Psoas muscle (tissue), 8 donors: ENCODE data around the gene KIAA0319L. TPM values are rescaled to one million over a fixed set of nuclear protein-coding genes. Genes with fewer than 3 reads are reported as not detected.
A peak's percentile ranks its signal among the peaks of the same experiment; 100 is the strongest.

Experiments used
- ATAC-seq, 4 donors: fragments of 200-7000 bp; cut with Tn5 transposase; one replicate each; pipeline ENCODE4 v1.9.1; 2020; ENCODE audit warnings: moderate library complexity in 3 of 4, mild to moderate bottlenecking in 2 of 4
- DNase-seq, 2 donors: peaks; one replicate each; pipeline ENCODE4 v3.0.0-alpha.2; 2020
- H3K27ac ChIP-seq: fragments of 200-600 bp; one replicate; pipeline ENCODE4 v1.8.0; 2022
- H3K27me3 ChIP-seq, 3 donors: fragments of 200-600 bp in 1 of 3; one replicate each; pipeline versions ENCODE4 v1.6.1 to v1.8.0; 2013 to 2022; ENCODE audit warnings: low read length in 2 of 3, mild to moderate bottlenecking in 2 of 3, moderate library complexity in 1 of 3; ENCODE audit not compliant: insufficient read depth in 3 of 3
- H3K36me3 ChIP-seq, 2 donors: fragments of 200-600 bp in 1 of 2; one replicate each; pipeline versions ENCODE4 v1.6.1 to v1.8.0; 2013 to 2022; ENCODE audit warnings: low read depth in 1 of 2, mild to moderate bottlenecking in 1 of 2, moderate library complexity in 1 of 2; ENCODE audit not compliant: insufficient read depth in 1 of 2
- H3K4me1 ChIP-seq: fragments of 200-600 bp; one replicate; pipeline ENCODE4 v1.8.0; 2022
- H3K4me3 ChIP-seq: fragments of 200-600 bp; one replicate; pipeline ENCODE4 v1.8.0; 2022; ENCODE audit warnings: mild to moderate bottlenecking
- H3K9me3 ChIP-seq: fragments of 200-600 bp; one replicate; pipeline ENCODE4 v1.8.0; 2022
- WGBS, 3 donors: extraction: QIAGEN DNeasy Blood & Tissue Kit; methylation state at CpG; one replicate each; pipeline versions ENCODE4 v1.1.6 to v1.1.7; 2013; 5-methylcytosine and 5-hydroxymethylcytosine counted together
- intact Hi-C, 2 donors: fragments of 100-400 bp; cut with DNase I; formaldehyde crosslinking; loops; one replicate each; pipeline versions ENCODE4 v1.11.0 to v1.14.2; 2022
- polyA plus RNA-seq, 3 donors: library from polyadenylated mRNA; stranded (reverse); fragments of 200-250 nt; gene quantifications; one replicate each; pipeline ENCODE4 v1.2.3, GENCODE V29; 2013
- total RNA-seq, 4 donors: library from RNA; stranded (reverse); fragmentation: NEBNext Ultra II Directional in 2 of 4; extraction: Animal tissue kit (Norgen Biotek cat#: 25700) in 2 of 4; gene quantifications; one replicate each; pipeline versions ENCODE4 v1.2.1 to v1.2.4, GENCODE V29; 2021 to 2023
- TF ChIP-seq, protein P1 (sequence below): fragments of 200-600 bp; IDR thresholded peaks from one replicate; pipeline ENCODE4 v1.8.0; 2022; ENCODE audit warnings: antibody characterized with exemption
- donor health status: healthy with polysubstance abuse.
- donor health status: DM: no; HTN: no; CAD: no; lungs with moderate emphysema.
- donor health status: Bipolar disorder and iron deficiency.
- donor health status: healthy.
- donor health status: DM: yes; HTN: yes; CAD: no.
- donor health status: DM: no; HTN: no; CAD: no.
- donor health status: DM: no; HTN: no; CAD: no.
- donor health status: DM: yes; HTN: yes; CAD: no.

KIAA0319L gene
- total and polyA plus RNA-seq, 7 donors: 18.0 to 46.9 (median 35.7) TPM

DNA sequence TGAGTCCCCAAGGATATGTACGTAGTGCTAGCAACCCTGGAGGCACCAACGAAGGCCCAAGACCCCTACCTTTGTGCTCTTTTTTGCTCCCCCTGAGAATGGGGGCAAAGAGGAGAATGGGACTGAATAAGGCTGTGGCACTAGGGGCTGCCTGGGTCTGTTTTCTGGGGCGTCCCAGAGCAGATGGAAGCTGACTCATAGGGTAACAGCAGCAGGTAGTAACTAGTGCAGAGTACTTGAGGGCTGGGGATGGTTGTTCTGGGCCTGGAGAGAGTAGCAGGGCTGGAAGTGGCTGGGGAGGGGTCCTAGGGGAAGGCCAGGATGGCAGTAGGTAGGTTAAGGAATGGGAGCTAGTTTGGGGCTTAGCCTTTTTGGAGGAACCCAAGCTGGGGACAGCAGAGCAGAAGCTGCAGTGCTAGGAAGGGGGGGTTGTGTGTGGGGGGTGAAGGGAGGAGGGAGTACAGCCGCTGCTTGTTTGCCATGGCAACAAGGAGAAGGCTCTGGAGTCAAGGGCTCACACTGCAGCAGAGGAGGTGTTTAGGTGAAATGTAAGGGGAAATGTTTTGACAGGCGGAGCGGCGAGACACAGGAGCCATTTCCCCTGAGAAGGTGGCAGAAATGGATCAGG, 2.2 kb upstream of the KIAA0319L start:
- TF ChIP-seq, protein P1, sequence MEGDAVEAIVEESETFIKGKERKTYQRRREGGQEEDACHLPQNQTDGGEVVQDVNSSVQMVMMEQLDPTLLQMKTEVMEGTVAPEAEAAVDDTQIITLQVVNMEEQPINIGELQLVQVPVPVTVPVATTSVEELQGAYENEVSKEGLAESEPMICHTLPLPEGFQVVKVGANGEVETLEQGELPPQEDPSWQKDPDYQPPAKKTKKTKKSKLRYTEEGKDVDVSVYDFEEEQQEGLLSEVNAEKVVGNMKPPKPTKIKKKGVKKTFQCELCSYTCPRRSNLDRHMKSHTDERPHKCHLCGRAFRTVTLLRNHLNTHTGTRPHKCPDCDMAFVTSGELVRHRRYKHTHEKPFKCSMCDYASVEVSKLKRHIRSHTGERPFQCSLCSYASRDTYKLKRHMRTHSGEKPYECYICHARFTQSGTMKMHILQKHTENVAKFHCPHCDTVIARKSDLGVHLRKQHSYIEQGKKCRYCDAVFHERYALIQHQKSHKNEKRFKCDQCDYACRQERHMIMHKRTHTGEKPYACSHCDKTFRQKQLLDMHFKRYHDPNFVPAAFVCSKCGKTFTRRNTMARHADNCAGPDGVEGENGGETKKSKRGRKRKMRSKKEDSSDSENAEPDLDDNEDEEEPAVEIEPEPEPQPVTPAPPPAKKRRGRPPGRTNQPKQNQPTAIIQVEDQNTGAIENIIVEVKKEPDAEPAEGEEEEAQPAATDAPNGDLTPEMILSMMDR: no peak
- peaks cover 39% of the 10 kb centered on the region for H3K4me1 ChIP-seq
- no peaks in the 10 kb centered on the region for H3K9me3 ChIP-seq
- DNase-seq (peak in 1 of 2 donors; percentile 47), ATAC-seq (no peak)
- no peak overlapping the region for H3K4me3 ChIP-seq
- 83 to 87% (median 84%) methylated on average over 7 of the region's 7 CpGs for WGBS, 3 donors
- intact Hi-C loops: no loop called here
- peaks cover 0 to 27% of the 10 kb centered on the region in 2 donors for H3K36me3 ChIP-seq
- no peaks in the 10 kb centered on the region for H3K27me3 ChIP-seq
- no peak overlapping the region for H3K27ac ChIP-seq

GRCh38 chr1:35558374-35559316, 1.4 kb upstream of the KIAA0319L start:
- WGBS, 3 donors: 31 to 32% (median 32%) methylated on average over 22 to 26 of the region's 26 CpGs
- H3K27me3 ChIP-seq: no peaks in the 10 kb centered on the region
- no peaks in the 10 kb centered on the region for H3K9me3 ChIP-seq
- H3K36me3 ChIP-seq: peaks cover 0 to 26% of the 10 kb centered on the region in 2 donors
- H3K4me3 ChIP-seq: peak overlapping the region; percentile 99
- TF ChIP-seq, protein P1: no peak
- peaks cover 47% of the 10 kb centered on the region for H3K4me1 ChIP-seq
- peak overlapping the region; percentile 99 for H3K27ac ChIP-seq
- ATAC-seq: no peak
- intact Hi-C loops: no loop called here
- peak in 1 of 2 donors; percentile 55 for DNase-seq

DNA sequence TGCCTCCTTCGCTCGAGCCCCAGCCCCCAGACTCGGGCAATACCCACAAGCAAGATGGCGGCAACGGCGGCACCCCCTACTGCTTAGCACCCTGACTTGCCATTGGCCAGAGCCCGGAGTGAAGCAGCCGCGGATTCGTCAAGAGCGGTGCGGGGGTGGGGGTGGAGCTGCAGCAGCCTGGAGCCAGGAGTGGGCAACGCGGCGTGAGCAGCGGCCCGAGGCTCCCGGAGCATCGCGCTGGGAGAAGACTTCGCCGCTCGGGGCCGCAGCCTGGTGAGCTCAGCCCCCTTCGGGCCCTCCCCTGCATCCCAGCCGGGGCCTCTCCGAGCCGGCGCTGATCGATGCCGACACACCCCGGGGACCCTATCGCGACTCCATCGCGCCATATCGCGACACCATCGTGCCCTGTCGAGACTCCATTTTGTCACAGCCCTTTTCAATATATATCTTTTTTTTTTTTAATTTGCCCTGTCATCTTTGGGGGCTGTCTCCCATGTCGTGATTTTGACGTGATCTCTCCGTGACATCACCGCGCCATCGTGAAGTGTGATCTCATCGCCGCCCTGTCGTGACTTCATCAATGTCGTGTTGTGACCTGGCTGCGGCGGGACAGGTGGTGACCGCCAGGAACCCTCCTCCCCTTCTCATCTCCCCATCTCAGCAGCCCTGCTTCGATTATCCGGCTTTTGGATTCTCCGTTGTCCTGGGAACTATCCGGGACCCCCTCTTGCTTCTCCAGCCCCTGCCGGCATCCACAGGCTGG, 589 bp upstream of the KIAA0319L start, which contains the start of gene NCDN:
Gene NCDN (plus strand): TSS at position 189 of the 763 bp plus-strand sequence. CDS start 392 bp downstream, at position 581.
- peak; percentile 92 to 95 (median 92) for ATAC-seq
- H3K4me3 ChIP-seq: peak within 1 kb of the TSS; percentile 99
- H3K27me3 ChIP-seq: no peaks in the 10 kb centered on the region
- intact Hi-C loops: no loop called here
- TF ChIP-seq, protein P1: no peak
- peak; percentile 98 for DNase-seq
- H3K27ac ChIP-seq: peak within 1 kb of the TSS; percentile 99
- H3K36me3 ChIP-seq: peaks cover 0 to 26% of the 10 kb centered on the region in 2 donors
- H3K4me1 ChIP-seq: peaks cover 54% of the 10 kb centered on the region
- WGBS, 3 donors: 0 to 1% (median 0%) methylated on average over 55 to 58 of the region's 58 CpGs
- no peaks in the 10 kb centered on the region for H3K9me3 ChIP-seq

DNA sequence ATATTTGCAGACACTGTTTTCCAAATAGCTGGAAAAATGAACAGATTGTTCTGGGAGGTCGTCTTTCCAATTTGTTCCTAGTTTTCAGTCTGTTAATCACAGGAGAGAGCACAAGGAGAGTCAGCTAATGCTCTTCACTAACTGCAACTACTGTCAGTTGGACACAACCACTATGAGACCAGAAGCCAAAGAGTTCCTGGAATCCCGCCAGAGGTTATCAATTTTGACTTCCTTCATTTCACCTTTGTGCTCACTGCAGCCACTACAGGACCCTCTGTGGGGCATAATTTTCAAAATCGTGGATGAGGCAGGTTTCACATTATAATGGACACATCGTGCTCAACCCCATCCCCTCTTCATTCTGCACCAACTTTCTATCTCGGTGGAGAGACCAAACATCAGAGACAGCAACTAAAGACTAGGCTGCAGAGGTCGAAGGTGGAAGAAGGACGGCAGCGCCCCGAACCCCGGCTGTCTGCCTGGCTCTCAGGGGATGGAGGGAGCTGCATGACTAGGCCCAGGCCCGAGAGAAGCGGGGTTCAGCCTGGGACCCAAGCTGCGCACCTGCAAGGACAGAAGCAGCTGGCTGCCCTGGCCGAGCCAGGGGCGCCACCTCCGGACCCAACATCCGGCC, 602 bp downstream of the KIAA0319L start:
- peaks cover 49% of the 10 kb centered on the region for H3K4me1 ChIP-seq
- H3K27me3 ChIP-seq: no peaks in the 10 kb centered on the region
- TF ChIP-seq, protein P1: no peak
- ATAC-seq: no peak
- no peaks in the 10 kb centered on the region for H3K9me3 ChIP-seq
- DNase-seq: no peak
- intact Hi-C loops: no loop called here
- WGBS, 3 donors: 1 to 2% (median 1%) methylated on average over 15 to 17 of the region's 17 CpGs
- peak overlapping the region; percentile 99 for H3K4me3 ChIP-seq
- peaks cover 0 to 26% of the 10 kb centered on the region in 2 donors for H3K36me3 ChIP-seq
- peak overlapping the region; percentile 99 for H3K27ac ChIP-seq
